Fibroblast of the aortic adventitia (primary cell): Measurements from ENCODE around the gene RAB34. TPM values are rescaled to one million over a fixed set of nuclear protein-coding genes. Genes with fewer than 3 reads are reported as not detected.
A peak's percentile ranks its signal among the peaks of the same experiment; 100 is the strongest.

Source experiments
- DNase-seq: peaks from one replicate; pipeline ENCODE4 v3.0.0-alpha.2; 2010; ENCODE audit warnings: low read depth
- H3K4me3 ChIP-seq: 2 replicates; pipeline ENCODE4 v1.5.1; 2011; ENCODE audit warnings: low read depth, mild to moderate bottlenecking, control low read depth, low read length, moderate library complexity
- total RNA-seq: library from RNA; depleted of rRNA; stranded (reverse); fragments of >200 nt; gene quantifications from 2 replicates; pipeline ENCODE4 v1.2.3, GENCODE V29; 2012; ENCODE audit warnings: low replicate concordance
- TF ChIP-seq, protein P1 (sequence below): IDR thresholded peaks from 2 replicates; pipeline ENCODE4 v1.5.1; 2011; ENCODE audit warnings: mild to moderate bottlenecking, low read length, control low read depth, inconsistent platforms; ENCODE audit not compliant: insufficient read depth

Gene RAB34
- total RNA-seq, 1 donor: 154 TPM

DNA sequence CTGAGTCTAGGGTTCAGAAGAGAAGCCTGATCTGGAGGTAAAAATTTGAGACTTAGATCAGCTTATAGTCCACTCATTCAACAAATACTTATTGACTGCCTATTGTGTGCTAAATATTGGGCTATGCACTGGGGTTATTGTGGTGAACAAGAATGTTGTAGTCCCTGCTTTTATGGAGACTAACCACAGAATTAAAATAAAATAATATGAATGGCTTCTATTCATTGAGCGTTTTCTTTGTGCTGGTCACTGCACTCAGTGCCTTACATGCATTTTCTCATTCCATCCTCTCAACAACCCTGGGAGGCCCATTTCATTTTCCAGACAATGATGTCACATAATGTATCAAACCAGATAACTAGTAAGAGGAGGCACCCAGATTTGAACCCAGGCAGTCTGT is 15.7 kb upstream of the RAB34 start:
- no peak for DNase-seq
- no peak overlapping the region for H3K4me3 ChIP-seq
- TF ChIP-seq, protein P1, sequence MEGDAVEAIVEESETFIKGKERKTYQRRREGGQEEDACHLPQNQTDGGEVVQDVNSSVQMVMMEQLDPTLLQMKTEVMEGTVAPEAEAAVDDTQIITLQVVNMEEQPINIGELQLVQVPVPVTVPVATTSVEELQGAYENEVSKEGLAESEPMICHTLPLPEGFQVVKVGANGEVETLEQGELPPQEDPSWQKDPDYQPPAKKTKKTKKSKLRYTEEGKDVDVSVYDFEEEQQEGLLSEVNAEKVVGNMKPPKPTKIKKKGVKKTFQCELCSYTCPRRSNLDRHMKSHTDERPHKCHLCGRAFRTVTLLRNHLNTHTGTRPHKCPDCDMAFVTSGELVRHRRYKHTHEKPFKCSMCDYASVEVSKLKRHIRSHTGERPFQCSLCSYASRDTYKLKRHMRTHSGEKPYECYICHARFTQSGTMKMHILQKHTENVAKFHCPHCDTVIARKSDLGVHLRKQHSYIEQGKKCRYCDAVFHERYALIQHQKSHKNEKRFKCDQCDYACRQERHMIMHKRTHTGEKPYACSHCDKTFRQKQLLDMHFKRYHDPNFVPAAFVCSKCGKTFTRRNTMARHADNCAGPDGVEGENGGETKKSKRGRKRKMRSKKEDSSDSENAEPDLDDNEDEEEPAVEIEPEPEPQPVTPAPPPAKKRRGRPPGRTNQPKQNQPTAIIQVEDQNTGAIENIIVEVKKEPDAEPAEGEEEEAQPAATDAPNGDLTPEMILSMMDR: no peak

DNA sequence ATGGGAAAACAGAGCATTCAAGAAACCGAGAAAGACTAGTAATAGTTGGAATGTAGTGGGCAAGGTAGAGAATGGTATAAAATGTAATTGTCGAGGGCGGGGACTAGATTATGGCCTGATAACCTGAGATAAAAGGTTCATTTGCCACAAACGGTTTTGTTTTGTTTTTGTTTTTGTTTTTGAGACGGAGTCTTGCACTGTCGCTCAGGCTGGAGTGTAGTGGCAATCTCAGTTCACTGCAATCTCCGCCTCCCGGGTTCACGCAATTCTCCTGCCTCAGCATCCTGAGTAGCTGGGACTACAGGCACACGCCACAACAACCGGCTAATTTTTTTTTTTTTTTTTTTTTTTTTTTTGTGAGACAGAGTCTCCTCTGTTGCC is 12.3 kb upstream of the RAB34 start:
- TF ChIP-seq, protein P1: no peak
- no peak overlapping the region for H3K4me3 ChIP-seq
- no peak for DNase-seq

DNA sequence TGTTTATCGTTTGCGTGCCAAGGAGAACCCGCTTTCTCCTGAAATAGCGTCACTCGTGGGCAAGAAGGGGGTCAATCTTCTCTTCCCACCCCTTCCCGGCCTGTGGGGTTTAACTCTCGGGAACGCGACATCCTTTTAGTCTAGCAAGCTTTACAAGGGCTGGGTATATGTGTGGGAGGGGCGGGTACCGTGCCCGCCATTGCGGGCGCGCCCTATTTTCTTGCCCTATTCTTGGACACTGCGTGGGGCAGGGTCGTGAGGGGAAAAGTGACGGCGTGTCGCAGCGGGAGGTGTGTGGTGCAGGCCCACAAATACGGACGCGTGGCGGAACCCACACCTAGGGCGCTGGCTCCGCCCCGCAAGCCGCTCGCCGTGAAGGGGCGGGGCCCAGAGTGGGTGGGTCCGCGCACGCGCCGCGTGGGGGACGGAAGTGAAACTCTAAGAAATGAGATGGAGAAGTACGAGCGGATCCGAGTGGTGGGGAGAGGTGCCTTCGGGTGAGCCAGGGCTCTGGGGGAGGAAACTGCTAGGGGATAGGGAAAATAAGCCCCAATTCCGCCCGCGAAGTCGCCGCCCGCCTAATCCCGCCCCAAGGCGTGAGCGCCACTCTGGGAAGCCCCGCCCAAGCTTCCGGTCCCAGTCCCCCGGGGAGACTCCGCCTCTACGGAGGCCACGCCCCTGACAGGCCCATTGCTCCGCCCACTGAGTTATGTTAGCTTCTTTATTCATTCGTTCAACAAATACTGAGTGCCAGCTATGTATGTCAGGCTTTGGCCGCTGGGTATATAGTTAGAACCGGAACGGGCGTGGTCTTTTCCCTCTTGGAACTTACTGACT is 10.9 kb upstream of the RAB34 start, which contains the start of gene NEK8:
NEK8 (plus strand) TSS at position 425 of the 837 bp plus-strand sequence; CDS start at position 451, 26 bp downstream.
- H3K4me3 ChIP-seq: peak within 1 kb of the TSS; percentile 92
- TF ChIP-seq, protein P1: no peak
- peak; percentile 92 for DNase-seq

DNA sequence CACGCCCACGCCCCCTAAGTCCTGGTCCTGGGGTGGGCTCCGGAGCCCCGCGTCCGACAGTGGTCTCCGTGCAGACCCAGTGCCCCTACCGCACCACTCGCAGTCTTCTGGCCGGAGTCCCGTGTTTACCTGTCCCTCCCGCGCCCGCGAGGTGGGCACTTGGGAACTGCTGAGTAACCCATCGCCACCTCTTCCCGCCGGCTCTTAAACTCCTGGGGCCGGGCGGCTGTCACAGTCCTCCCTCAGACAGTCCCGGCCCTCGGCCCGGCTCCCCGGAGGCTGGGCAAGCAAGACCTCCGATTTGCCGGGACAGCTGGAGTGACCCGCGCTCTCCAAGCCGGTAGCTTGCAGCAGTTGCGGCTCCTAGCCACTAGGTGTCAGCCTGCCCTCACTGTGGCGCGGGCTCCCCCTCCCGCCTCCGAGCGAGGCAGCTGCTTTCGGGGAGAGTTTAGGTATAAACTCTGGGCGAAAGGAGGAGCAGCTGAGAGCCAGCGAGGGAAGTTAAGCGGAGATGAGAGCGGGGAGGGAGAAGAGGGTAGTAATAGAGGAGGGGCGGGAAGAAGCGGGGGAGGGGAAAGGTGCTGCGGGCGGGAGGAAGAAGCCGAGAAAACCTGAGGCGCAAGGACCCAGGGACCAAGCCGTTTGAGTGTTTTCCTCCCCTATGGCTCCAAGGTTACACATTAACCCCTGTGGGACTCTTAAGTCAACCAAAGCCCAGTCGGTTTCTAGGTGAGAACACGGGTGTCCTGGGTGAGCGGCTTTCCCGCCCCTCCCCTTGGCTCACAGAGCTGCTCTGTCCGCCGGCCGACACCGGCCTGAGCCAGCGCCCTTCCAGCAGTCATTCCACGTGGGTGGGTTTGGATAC is 9.2 kb upstream of the RAB34 start:
- DNase-seq: peak; percentile 90
- TF ChIP-seq, protein P1: peak; percentile 99
- H3K4me3 ChIP-seq: peak overlapping the region; percentile 79

DNA sequence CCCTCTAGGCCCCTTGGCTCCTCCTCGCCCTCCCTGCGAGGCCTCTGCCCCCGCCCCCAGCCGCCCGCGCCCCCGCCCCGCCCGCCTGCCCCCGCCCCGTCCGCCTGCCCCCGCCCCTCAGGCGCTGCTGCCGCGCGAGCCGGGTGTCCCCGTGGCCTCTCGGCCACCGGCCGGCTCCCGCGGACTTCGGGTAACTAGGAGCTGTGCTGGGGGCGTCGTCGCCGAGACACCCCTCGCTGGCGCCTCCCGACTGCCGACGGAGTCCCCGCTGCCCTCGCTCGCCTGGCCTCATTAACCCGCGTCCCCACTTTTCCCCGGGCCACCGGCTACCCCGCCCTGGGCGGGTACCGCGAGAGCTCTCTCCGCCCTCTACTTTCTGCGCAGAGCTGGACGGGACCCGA is 8.6 kb upstream of the RAB34 start, which contains the start of gene TLCD1:
TLCD1 (minus strand) TSS at position 8 of the 401 bp plus-strand sequence. CDS start 136 bp downstream, outside the sequence.
- TF ChIP-seq, protein P1: no peak
- H3K4me3 ChIP-seq: peak within 1 kb of the TSS; percentile 79
- peak; percentile 47 for DNase-seq

DNA sequence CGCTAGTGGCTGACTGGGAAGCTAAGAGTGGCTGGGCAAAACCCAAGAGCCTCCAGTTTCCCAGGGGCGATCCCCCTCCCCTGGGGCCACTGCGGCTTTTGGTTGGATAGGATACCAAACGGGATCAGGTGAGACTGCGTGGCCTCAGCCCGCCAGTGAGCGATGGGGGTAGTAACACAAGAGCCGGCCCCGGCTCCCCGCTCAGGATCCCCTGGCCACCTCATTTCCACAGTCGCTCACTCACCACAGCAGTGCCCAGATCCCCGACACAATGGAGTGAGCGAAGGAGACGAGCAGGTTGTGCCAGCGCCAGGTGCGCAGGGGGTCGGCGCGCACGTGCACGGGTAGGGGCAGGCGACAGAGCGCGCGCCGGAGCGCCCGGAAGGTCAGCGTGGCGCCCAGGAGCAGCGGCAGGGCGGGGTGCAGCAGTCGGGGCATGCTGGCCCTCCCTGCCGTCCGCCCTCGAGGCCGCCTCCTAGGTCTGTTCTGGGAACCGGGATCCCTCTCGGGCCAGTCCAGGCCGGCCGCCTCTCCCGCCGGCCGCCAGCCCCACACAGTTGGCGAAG is 8.1 kb upstream of the RAB34 start:
- peak; percentile 70 for DNase-seq
- TF ChIP-seq, protein P1: no peak
- H3K4me3 ChIP-seq: peak overlapping the region; percentile 79
